Natural killer cell treated with Interleukin-12 subunit alpha and Interleukin-12 subunit beta and Interleukin-15 and Interleukin-18, amount 100 ng/mL, for 72 hours (primary cell): ENCODE measurements around the gene DENND5B. TPM values are rescaled to one million over a fixed set of nuclear protein-coding genes. Genes with fewer than 3 reads are reported as not detected.

Source experiments
- ATAC-seq, 2 donors: fragments of 150-1000 bp; cut with Tn5 transposase in 1 of 2; sonication (Bioruptor Pico), chemical (Tn5 transposase) in 1 of 2; 2 replicates each; pipeline ENCODE4 v1.10.0; 2021
- DNase-seq: peaks from one replicate; pipeline ENCODE4 v3.0.0; 2022; ENCODE audit warnings: low spot score
- H3K27ac Mint-ChIP-seq, 2 donors: 1 replicate in 1 of 2; 2 replicates in 1 of 2; pipeline ENCODE4 v1.8.0; 2022; ENCODE audit warnings: mixed read lengths in 2 of 2, mild to moderate bottlenecking in 1 of 2, moderate library complexity in 1 of 2
- H3K27me3 Mint-ChIP-seq, 2 donors: 1 replicate in 1 of 2; 2 replicates in 1 of 2; pipeline ENCODE4 v1.8.0; 2022; ENCODE audit warnings: mixed read lengths in 2 of 2
- H3K36me3 Mint-ChIP-seq: one replicate; pipeline ENCODE4 v1.8.0; 2022; ENCODE audit warnings: mixed read lengths
- H3K4me1 Mint-ChIP-seq, 2 donors: 1 replicate in 1 of 2; 2 replicates in 1 of 2; pipeline ENCODE4 v1.8.0; 2022; ENCODE audit warnings: low read depth in 2 of 2, mixed read lengths in 2 of 2, mild to moderate bottlenecking in 1 of 2
- H3K4me3 Mint-ChIP-seq: one replicate; pipeline ENCODE4 v1.8.0; 2022; ENCODE audit warnings: mixed read lengths
- H3K9me3 Mint-ChIP-seq: 2 replicates; pipeline ENCODE4 v1.8.0; 2022; ENCODE audit warnings: mixed read lengths
- total RNA-seq, 2 donors: library from RNA; stranded (reverse); gene quantifications; one replicate each; pipeline ENCODE4 v1.2.3, GENCODE V29; 2022

The DENND5B gene
- total RNA-seq, 2 donors from 2014 or later, result 0.05 to 0.95 TPM

DNA sequence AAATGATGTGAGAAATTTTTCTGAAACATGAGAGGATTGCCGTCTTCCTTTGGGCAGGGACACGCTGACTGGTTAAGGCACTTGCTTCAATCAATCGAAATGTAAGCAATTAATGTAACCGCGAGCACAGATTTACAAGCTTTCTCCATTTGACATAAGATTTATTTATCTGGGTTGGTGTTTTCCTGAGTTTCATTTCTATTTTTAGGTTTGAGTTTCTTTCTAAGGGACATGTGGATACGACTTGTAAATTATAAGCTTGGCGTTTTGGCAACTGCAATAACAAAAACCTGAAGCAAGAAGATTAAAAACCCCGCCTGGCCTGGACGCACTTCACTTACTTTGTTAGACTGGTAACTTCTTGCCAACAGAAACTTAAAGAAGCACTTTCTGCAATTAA is 244.7 kb downstream of the DENND5B start:
- H3K4me3 Mint-ChIP-seq, result no peak overlapping the region
- no peaks in the 10 kb centered on the region for H3K4me1 Mint-ChIP-seq
- ATAC-seq, result no peak
- H3K27ac Mint-ChIP-seq, result no peak overlapping the region
- no peaks in the 10 kb centered on the region for H3K9me3 Mint-ChIP-seq
- H3K27me3 Mint-ChIP-seq, result peaks cover 0 to 20% of the 10 kb centered on the region in 2 donors
- DNase-seq, result no peak
- H3K36me3 Mint-ChIP-seq, result no peaks in the 10 kb centered on the region

DNA sequence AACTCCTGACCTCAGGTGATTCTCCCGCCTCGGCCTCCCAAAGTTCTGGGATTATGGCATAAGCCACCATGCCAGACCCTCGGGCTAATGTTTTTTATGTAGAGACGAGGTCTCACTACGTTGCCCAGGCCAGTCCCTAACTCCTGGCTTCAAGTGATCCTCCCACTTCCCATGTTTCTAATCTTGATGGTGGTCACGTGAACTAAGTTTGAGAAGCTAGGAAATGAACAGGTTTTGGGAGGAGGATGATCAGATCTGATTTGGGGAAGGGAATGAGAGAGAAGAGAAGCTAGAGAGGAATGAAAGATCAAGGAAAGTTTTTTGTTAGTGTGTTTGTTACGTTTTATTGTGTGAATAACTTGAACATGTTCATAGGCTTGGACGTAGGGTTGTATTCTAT is 247.8 kb downstream of the DENND5B start:
- DNase-seq, result no peak
- Mint-ChIP-seq H3K4me3 (no peak overlapping the region), H3K27me3 (peaks cover 0 to 7% of the 10 kb centered on the region in 2 donors), H3K36me3 (no peaks in the 10 kb centered on the region), H3K27ac (no peak overlapping the region), H3K4me1 (no peaks in the 10 kb centered on the region), H3K9me3 (no peaks in the 10 kb centered on the region)
- ATAC-seq, result no peak

DNA sequence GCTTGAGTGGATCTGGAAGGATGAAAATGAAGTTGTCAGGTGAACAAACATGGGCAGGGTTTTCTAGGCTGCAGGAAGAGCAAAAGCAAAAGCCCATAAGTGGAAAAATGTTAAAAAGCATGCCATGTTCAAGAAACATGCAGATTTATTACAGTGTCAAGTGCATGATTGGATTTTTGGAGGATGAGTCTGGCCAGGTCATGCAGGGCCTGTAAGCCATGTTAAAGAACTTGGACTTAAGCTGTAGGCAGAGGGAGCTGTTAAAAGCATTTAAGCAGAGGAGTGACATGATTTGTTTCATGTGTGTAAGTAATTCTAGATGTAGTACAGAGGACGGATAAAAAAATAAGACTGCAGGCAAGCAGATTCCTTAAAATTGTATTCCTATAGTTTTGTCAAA is 248.7 kb downstream of the DENND5B start:
- Mint-ChIP-seq H3K36me3 (no peaks in the 10 kb centered on the region), H3K4me1 (no peaks in the 10 kb centered on the region), H3K4me3 (no peak overlapping the region), H3K27me3 (peaks cover 4 to 13% of the 10 kb centered on the region in 2 donors), H3K27ac (no peak overlapping the region), H3K9me3 (no peaks in the 10 kb centered on the region)
- no peak for DNase-seq
- no peak for ATAC-seq

DNA sequence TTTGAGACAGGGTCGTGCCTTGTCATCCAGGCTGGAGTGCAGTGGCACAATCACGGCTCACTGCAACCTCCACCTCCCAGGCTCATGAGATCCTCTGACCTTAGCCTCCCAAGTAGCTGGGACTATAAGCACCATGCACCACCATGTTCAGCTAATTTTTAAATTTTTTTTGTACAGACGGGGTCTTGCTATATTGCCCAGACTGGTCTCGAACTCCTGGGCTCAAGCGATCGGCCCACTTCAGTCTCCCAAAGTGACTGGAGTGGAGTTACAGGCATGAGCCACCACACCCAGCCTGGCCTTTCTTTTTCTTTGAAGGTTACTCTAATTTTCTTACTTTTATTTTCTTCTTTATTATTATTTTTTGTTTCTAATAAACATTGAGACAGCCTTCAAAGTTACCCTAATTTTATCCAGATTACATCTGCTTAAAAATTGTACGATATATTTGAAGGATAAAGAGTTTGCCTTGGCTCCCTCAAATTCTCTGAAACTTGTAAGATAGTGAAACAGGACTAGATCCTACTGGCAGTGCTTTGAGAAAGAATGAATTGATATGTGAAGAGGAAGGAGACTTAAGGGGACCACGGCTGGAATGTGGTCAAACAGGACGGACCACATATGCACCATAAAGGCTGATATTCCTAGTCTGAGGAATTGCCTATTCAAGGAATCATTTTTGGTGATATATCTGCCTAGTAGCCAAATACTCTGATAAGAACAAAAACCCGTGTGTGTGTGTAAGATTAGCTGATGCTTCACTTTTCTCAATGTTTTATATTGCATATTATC is 250.9 kb downstream of the DENND5B start:
- H3K36me3 Mint-ChIP-seq, result no peaks in the 10 kb centered on the region
- H3K9me3 Mint-ChIP-seq, result no peaks in the 10 kb centered on the region
- peaks cover 4 to 13% of the 10 kb centered on the region in 2 donors for H3K27me3 Mint-ChIP-seq
- DNase-seq (no peak), ATAC-seq (no peak)
- H3K4me1 Mint-ChIP-seq, result no peaks in the 10 kb centered on the region
- no peak overlapping the region for H3K27ac Mint-ChIP-seq
- H3K4me3 Mint-ChIP-seq, result no peak overlapping the region

DNA sequence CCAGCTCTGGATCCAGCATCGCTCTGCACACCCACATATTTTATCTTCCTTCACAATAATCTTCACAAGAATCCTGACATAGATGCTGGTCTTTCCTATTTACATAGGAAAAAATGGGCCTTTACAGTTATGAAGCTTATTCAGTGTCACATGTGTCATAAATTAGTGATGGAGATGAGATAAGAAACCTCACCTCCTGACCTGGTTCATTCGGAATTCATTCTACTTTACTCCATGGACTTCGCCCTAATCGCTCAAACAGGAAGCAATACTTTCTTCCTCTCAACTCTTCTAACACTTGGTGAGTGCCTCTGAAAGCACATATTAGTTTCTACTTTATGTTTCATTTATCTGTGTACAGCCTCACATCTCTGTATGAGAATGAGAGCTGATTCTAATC is 253.0 kb downstream of the DENND5B start:
- no peaks in the 10 kb centered on the region for H3K36me3 Mint-ChIP-seq
- no peak overlapping the region for H3K27ac Mint-ChIP-seq
- H3K4me1 Mint-ChIP-seq, result no peaks in the 10 kb centered on the region
- DNase-seq (no peak), ATAC-seq (no peak)
- H3K9me3 Mint-ChIP-seq, result no peaks in the 10 kb centered on the region
- H3K4me3 Mint-ChIP-seq, result no peak overlapping the region
- peaks cover 4 to 7% of the 10 kb centered on the region in 2 donors for H3K27me3 Mint-ChIP-seq

Other genes with a start within 250 kb of the DENND5B start
- under 1 TPM; 0.69 to 0.89 TPM for gene ETFBKMT, start 68.6 kb upstream of the DENND5B start, total RNA-seq
- 1 to 10 TPM; 2.9 to 3.6 TPM for gene AMN1, start 137.9 kb upstream of the DENND5B start, total RNA-seq